Activated CD8-positive, alpha-beta T cell treated with anti-CD3 and anti-CD28 coated beads for 36 hours (primary cell): ENCODE measurements around the gene ANKLE1. TPM values are rescaled to one million over a fixed set of nuclear protein-coding genes. Genes with fewer than 3 reads are reported as not detected.

Source experiments
- ATAC-seq: fragments of 200-7000 bp; cut with Tn5 transposase; one replicate; pipeline ENCODE4 v1.10.0; 2021; ENCODE audit warnings: mild to moderate bottlenecking, moderate library complexity
- CTCF ChIA-PET: fragments of 350-600 bp; sonication (Branson Sonifier 250); formaldehyde crosslinking; loops from one replicate; lab custom pipeline; 2021; ENCODE audit warnings: antibody characterized with exemption; lab: Charles Lee
- POLR2A ChIA-PET: fragments of 350-600 bp; sonication (Branson Sonifier 250); formaldehyde crosslinking; loops from one replicate; lab custom pipeline; 2021; ENCODE audit warnings: antibody characterized with exemption; lab: Charles Lee
- DNase-seq: peaks from one replicate; pipeline ENCODE4 v3.0.0-alpha.2; 2020
- H3K27ac Mint-ChIP-seq: one replicate; pipeline ENCODE4 v1.8.0; 2021; ENCODE audit warnings: mild to moderate bottlenecking, mixed read lengths
- H3K27me3 Mint-ChIP-seq: one replicate; pipeline ENCODE4 v1.8.0; 2021; ENCODE audit warnings: mixed read lengths
- H3K36me3 Mint-ChIP-seq: one replicate; pipeline ENCODE4 v1.8.0; 2021; ENCODE audit warnings: low read depth, mixed read lengths
- H3K4me1 Mint-ChIP-seq: one replicate; pipeline ENCODE4 v1.8.0; 2021; ENCODE audit warnings: low read depth, mixed read lengths
- H3K4me3 Mint-ChIP-seq: one replicate; pipeline ENCODE4 v1.8.0; 2021; ENCODE audit warnings: mild to moderate bottlenecking, moderate library complexity, mixed read lengths
- H3K9me3 Mint-ChIP-seq: one replicate; pipeline ENCODE4 v1.8.0; 2021; ENCODE audit warnings: mixed read lengths
- intact Hi-C: fragments of 100-400 bp; cut with micrococcal nuclease; formaldehyde crosslinking; loops from one replicate; pipeline ENCODE4 v1.10.0; 2022
- total RNA-seq, 2 experiments: library from RNA; stranded (reverse); gene quantifications; one replicate each; pipeline ENCODE4 v1.2.3, GENCODE V29; 2021
- TF ChIP-seq, protein P1 (sequence below): fragments of 200-600 bp; IDR thresholded peaks from one replicate; pipeline ENCODE4 v1.8.0; 2022; ENCODE audit warnings: antibody characterized with exemption, mild to moderate bottlenecking

Gene ANKLE1
- total RNA-seq, 2 experiments from 2014 or later, result 15.9 to 18.4 TPM

DNA sequence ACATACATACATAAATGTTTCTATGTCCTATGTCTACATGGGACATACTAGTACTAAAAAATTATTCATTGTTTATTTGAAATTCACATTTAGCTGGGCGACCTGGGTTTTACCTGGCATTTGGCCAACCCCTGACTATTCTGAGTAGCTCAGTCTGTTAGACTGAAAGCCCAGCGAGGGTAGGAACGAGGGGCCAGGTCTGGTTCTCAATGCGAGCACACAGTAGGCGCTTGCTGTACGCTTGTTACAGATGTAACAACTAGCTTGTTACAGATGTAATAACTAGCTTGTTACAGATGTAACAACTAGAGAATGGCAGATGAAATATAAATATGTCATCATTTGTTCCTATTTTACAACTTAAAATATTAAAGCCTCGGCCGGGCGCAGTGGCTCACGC is 53.9 kb downstream of the ANKLE1 start:
- Mint-ChIP-seq H3K9me3 (no peaks in the 10 kb centered on the region), H3K27ac (no peak overlapping the region), H3K27me3 (no peaks in the 10 kb centered on the region), H3K4me1 (peaks cover 37% of the 10 kb centered on the region), H3K4me3 (peak overlapping the region; percentile 47), H3K36me3 (peaks cover 7% of the 10 kb centered on the region)
- no peak for ATAC-seq
- ChIA-PET POLR2A (interaction anchor here (0.6 to 1.4 kb wide), 4 partner anchors 26 to 130 kb away, joined by 3 to 7 read pairs (median 3); partner anchors contain the start of genes BST2 and DDA1), CTCF (interaction anchor here (0.8 to 2.2 kb wide), 6 partner anchors 10 to 56 kb away, joined by 3 to 8 read pairs (median 4); partner anchors contain the start of gene DDA1)
- intact Hi-C loops, result no loop called here
- TF ChIP-seq, protein P1, sequence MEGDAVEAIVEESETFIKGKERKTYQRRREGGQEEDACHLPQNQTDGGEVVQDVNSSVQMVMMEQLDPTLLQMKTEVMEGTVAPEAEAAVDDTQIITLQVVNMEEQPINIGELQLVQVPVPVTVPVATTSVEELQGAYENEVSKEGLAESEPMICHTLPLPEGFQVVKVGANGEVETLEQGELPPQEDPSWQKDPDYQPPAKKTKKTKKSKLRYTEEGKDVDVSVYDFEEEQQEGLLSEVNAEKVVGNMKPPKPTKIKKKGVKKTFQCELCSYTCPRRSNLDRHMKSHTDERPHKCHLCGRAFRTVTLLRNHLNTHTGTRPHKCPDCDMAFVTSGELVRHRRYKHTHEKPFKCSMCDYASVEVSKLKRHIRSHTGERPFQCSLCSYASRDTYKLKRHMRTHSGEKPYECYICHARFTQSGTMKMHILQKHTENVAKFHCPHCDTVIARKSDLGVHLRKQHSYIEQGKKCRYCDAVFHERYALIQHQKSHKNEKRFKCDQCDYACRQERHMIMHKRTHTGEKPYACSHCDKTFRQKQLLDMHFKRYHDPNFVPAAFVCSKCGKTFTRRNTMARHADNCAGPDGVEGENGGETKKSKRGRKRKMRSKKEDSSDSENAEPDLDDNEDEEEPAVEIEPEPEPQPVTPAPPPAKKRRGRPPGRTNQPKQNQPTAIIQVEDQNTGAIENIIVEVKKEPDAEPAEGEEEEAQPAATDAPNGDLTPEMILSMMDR, result no peak
- DNase-seq, result no peak

Other genes starting within 250 kb of the ANKLE1 start
- 10 to 100 TPM; 40.7 to 41.9 TPM for gene HAUS8, start 206.4 kb upstream of the ANKLE1 start, total RNA-seq
- gene MYO9B, start 206.1 kb upstream of the ANKLE1 start, total RNA-seq, result 100 to 1,000 TPM; 111 to 112 TPM
- gene USE1, start 66.5 kb upstream of the ANKLE1 start, total RNA-seq, result 10 to 100 TPM; 26.5 to 27.1 TPM
- 10 to 100 TPM; 20.1 TPM for gene OCEL1, start 55.7 kb upstream of the ANKLE1 start, total RNA-seq
- 1 to 10 TPM; 7.0 TPM for gene NR2F6, start 36.0 kb upstream of the ANKLE1 start, total RNA-seq
- gene USHBP1, start 17.2 kb upstream of the ANKLE1 start, total RNA-seq, result under 1 TPM in 1 of 2 experiments, not detected in 1; 0.29 TPM
- gene BABAM1, start 14.5 kb upstream of the ANKLE1 start, total RNA-seq, result 100 to 1,000 TPM; 105 to 106 TPM
- 1 to 10 TPM; 5.0 to 6.0 TPM for gene ABHD8, start 21.5 kb downstream of the ANKLE1 start, total RNA-seq
- gene MRPL34, start 24.0 kb downstream of the ANKLE1 start, total RNA-seq, result 100 to 1,000 TPM; 101 to 107 TPM
- gene DDA1, start 27.7 kb downstream of the ANKLE1 start, total RNA-seq, result 10 to 100 TPM; 25.4 to 33.2 TPM
- 1 to 10 TPM; 5.4 TPM for gene ANO8, start 53.0 kb downstream of the ANKLE1 start, total RNA-seq
- 10 to 100 TPM; 43.8 to 45.4 TPM for gene GTPBP3, start 55.7 kb downstream of the ANKLE1 start, total RNA-seq
- gene PLVAP, start 95.4 kb downstream of the ANKLE1 start, total RNA-seq, result not detected
- 1 to 10 TPM in 1 of 2 experiments, under 1 TPM in 1; 0.78 to 1.3 TPM for gene CCDC194, start 112.3 kb downstream of the ANKLE1 start, total RNA-seq
- 10 to 100 TPM; 89.7 to 98.4 TPM for gene BST2, start 123.7 kb downstream of the ANKLE1 start, total RNA-seq
- gene MVB12A, start 138.1 kb downstream of the ANKLE1 start, total RNA-seq, result 10 to 100 TPM; 28.1 to 31.8 TPM
- gene TMEM221, start 166.8 kb downstream of the ANKLE1 start, total RNA-seq, result not detected
- gene NXNL1, start 179.0 kb downstream of the ANKLE1 start, total RNA-seq, result not detected
- gene SLC27A1, start 188.6 kb downstream of the ANKLE1 start, total RNA-seq, result 1 to 10 TPM; 3.5 to 3.6 TPM
- gene PGLS, start 229.7 kb downstream of the ANKLE1 start, total RNA-seq, result 10 to 100 TPM; 58.0 to 58.9 TPM